H1 (cell line): ENCODE measurements around the gene ZBTB7A. TPM values are rescaled to one million over a fixed set of nuclear protein-coding genes. Genes with fewer than 3 reads are reported as not detected.

Experiments
- CTCF ChIA-PET: fragments of 300-600 bp; sonication (Branson Sonifier 250); formaldehyde crosslinking; loops from one replicate; lab custom pipeline; 2021; ENCODE audit not compliant: partially characterized antibody; lab: Charles Lee
- POLR2A ChIA-PET: fragments of 300-600 bp; sonication (Branson Sonifier 250); formaldehyde crosslinking; loops from one replicate; lab custom pipeline; 2021; ENCODE audit warnings: inconsistent platforms; ENCODE audit not compliant: partially characterized antibody; lab: Charles Lee
- DNase-seq, 2 experiments: peaks; one replicate each; pipeline versions ENCODE4 v3.0.0 to v3.0.0-alpha.2; 2010 to 2022; ENCODE audit warnings: low spot score in 2 of 2, low read depth in 1 of 2, mixed read lengths in 1 of 2
- FAIRE-seq: peaks from 2 replicates; lab custom pipeline; 2011; peaks lifted over from hg19 to GRCh38; lab: Jason Lieb, UNC
- H2AFZ ChIP-seq: 2 replicates; pipeline ENCODE4 v1.8.1; 2012; ENCODE audit warnings: low read length, inconsistent platforms
- H2AK5ac ChIP-seq: 2 replicates; pipeline ENCODE4 v1.6.1; 2013; ENCODE audit warnings: low read depth, low read length
- H2BK120ac ChIP-seq: replicated peaks from 2 replicates; pipeline ENCODE3; 2013; ENCODE audit warnings: low read depth, low read length, inconsistent platforms
- H2BK12ac ChIP-seq: 2 replicates; pipeline ENCODE4 v1.6.1; 2013; ENCODE audit warnings: low read depth, low read length
- H2BK15ac ChIP-seq: 2 replicates; pipeline ENCODE4 v1.6.1; 2013; ENCODE audit warnings: low read length
- H2BK20ac ChIP-seq: 2 replicates; pipeline ENCODE4 v1.6.1; 2013; ENCODE audit warnings: low read length
- H2BK5ac ChIP-seq: 2 replicates; pipeline ENCODE4 v1.6.1; 2013; ENCODE audit warnings: low read depth, low read length
- H3K14ac ChIP-seq: 2 replicates; pipeline ENCODE4 v1.6.1; 2013; ENCODE audit warnings: inconsistent platforms; ENCODE audit not compliant: insufficient read length
- H3K18ac ChIP-seq: 2 replicates; pipeline ENCODE4 v1.6.1; 2013; ENCODE audit warnings: low read length; ENCODE audit errors: extremely low read depth
- H3K23ac ChIP-seq: 2 replicates; pipeline ENCODE4 v1.6.1; 2013; ENCODE audit warnings: inconsistent platforms; ENCODE audit not compliant: insufficient read length
- H3K23me2 ChIP-seq: 2 replicates; pipeline ENCODE4 v1.6.1; 2013; ENCODE audit warnings: low read depth, low read length
- H3K27ac ChIP-seq: 2 replicates; pipeline ENCODE4 v1.6.1; 2011; ENCODE audit warnings: low read depth, low read length, inconsistent platforms
- H3K27me3 ChIP-seq, 4 experiments: replicated peaks in 1 of 4; 1 replicate in 1 of 4; 2 replicates in 3 of 4; pipeline versions ENCODE4 v1.6.1 to v1.8.1; 2011 to 2013; ENCODE audit warnings: low read length in 3 of 4, mild to moderate bottlenecking in 3 of 4, inconsistent platforms in 2 of 4, mixed read lengths in 2 of 4, moderate library complexity in 1 of 4; ENCODE audit not compliant: control insufficient read depth in 3 of 4, insufficient read depth in 3 of 4; ENCODE audit errors: extremely low read depth in 1 of 4
- H3K36me3 ChIP-seq, 4 experiments: 2 replicates each; pipeline versions ENCODE4 v1.6.1 to v1.8.1; 2011 to 2013; ENCODE audit warnings: mild to moderate bottlenecking in 4 of 4, low read length in 3 of 4, moderate library complexity in 2 of 4, control low read depth in 1 of 4, inconsistent platforms in 1 of 4; ENCODE audit not compliant: insufficient read depth in 4 of 4, control insufficient read depth in 2 of 4
- H3K4ac ChIP-seq: replicated peaks from 2 replicates; pipeline ENCODE3; 2013; ENCODE audit warnings: low read length, low read depth, mixed read lengths, inconsistent platforms; ENCODE audit not compliant: insufficient read length
- H3K4me1 ChIP-seq, 4 experiments: replicated peaks in 1 of 4; 1 replicate in 1 of 4; 2 replicates in 3 of 4; pipeline versions ENCODE4 v1.6.1 to v1.8.1; 2011 to 2013; ENCODE audit warnings: low read length in 3 of 4, inconsistent platforms in 2 of 4, mixed read lengths in 1 of 4; ENCODE audit not compliant: insufficient read depth in 4 of 4, control insufficient read depth in 3 of 4
- H3K4me2 ChIP-seq, 2 experiments: 2 replicates each; pipeline versions ENCODE4 v1.6.1 to v1.8.1; 2011 to 2013; ENCODE audit warnings: low read depth in 2 of 2, low read length in 2 of 2, control low read depth in 1 of 2, inconsistent platforms in 1 of 2, mild to moderate bottlenecking in 1 of 2; ENCODE audit not compliant: insufficient read depth in 1 of 2
- H3K4me3 ChIP-seq, 4 experiments: fragments of 200-600, 300-600 bp in 1 of 4; sonication (generic), shearing (Covaris generic), sonication (Bioruptor Twin) in 1 of 4; 2 replicates each; pipeline versions ENCODE4 v1.5.1 to v1.8.1; 2011 to 2016; ENCODE audit warnings: low read length in 4 of 4, low read depth in 3 of 4, control low read depth in 2 of 4, inconsistent platforms in 2 of 4, mild to moderate bottlenecking in 2 of 4, mixed read lengths in 1 of 4, moderate library complexity in 1 of 4; ENCODE audit not compliant: insufficient read depth in 2 of 4; ENCODE audit errors: extremely low read depth in 1 of 4
- H3K56ac ChIP-seq: replicated peaks from 2 replicates; pipeline ENCODE3; 2013; ENCODE audit warnings: low read depth, mild to moderate bottlenecking, mixed read lengths, low read length, inconsistent platforms; ENCODE audit not compliant: insufficient read length
- H3K79me1 ChIP-seq: 2 replicates; pipeline ENCODE4 v1.6.1; 2013; ENCODE audit warnings: low read depth, low read length, control low read depth
- H3K79me2 ChIP-seq, 2 experiments: 2 replicates each; pipeline versions ENCODE4 v1.6.1 to v1.8.1; 2012 to 2013; ENCODE audit warnings: low read length in 2 of 2, mild to moderate bottlenecking in 2 of 2, inconsistent platforms in 1 of 2; ENCODE audit not compliant: insufficient read depth in 2 of 2, control insufficient read depth in 1 of 2
- H3K9ac ChIP-seq, 4 experiments: replicated peaks in 1 of 4; 1 replicate in 1 of 4; 2 replicates in 3 of 4; pipeline versions ENCODE4 v1.6.1 to v1.8.1; 2011 to 2013; ENCODE audit warnings: low read depth in 3 of 4, low read length in 3 of 4, control low read depth in 2 of 4, mild to moderate bottlenecking in 2 of 4, moderate library complexity in 2 of 4, inconsistent platforms in 1 of 4; ENCODE audit errors: extremely low read depth in 1 of 4
- H3K9me3 ChIP-seq, 2 experiments: 2 replicates each; pipeline versions ENCODE4 v1.6.1 to v1.8.1; 2012 to 2013; ENCODE audit warnings: mild to moderate bottlenecking in 2 of 2, moderate library complexity in 2 of 2, control low read depth in 1 of 2, inconsistent platforms in 1 of 2, low read depth in 1 of 2, low read length in 1 of 2, mixed read lengths in 1 of 2; ENCODE audit not compliant: insufficient read depth in 2 of 2
- H4K20me1 ChIP-seq, 2 experiments: replicated peaks in 1 of 2; 2 replicates each; pipeline versions ENCODE3 to v1.8.1; 2011 to 2013; ENCODE audit warnings: inconsistent platforms in 2 of 2, low read length in 2 of 2, mild to moderate bottlenecking in 1 of 2; ENCODE audit not compliant: insufficient read depth in 2 of 2, control insufficient read depth in 1 of 2
- H4K5ac ChIP-seq: 2 replicates; pipeline ENCODE4 v1.6.1; 2013; ENCODE audit warnings: low read length, low read depth, mixed read lengths, inconsistent platforms; ENCODE audit not compliant: insufficient read length
- H4K8ac ChIP-seq: 2 replicates; pipeline ENCODE4 v1.8.0; 2013; ENCODE audit warnings: mild to moderate bottlenecking, moderate library complexity, low read length, inconsistent platforms; ENCODE audit not compliant: insufficient read depth; ENCODE audit errors: extremely low read depth
- H4K91ac ChIP-seq: replicated peaks from 2 replicates; pipeline ENCODE3; 2013; ENCODE audit warnings: low read length, mixed read lengths, inconsistent platforms; ENCODE audit not compliant: insufficient read length
- CBX8 ChIP-seq: fragments of 300-800, 300-1000 bp; sonication (generic); IDR thresholded peaks from 2 replicates; pipeline ENCODE4 v1.7.1; 2016; ENCODE audit warnings: low read depth, low read length, borderline replicate concordance
- CHD2 ChIP-seq: IDR thresholded peaks from 2 replicates; pipeline ENCODE4 v1.6.1; 2012; ENCODE audit warnings: low read length, improper control_type of control experiment
- FOSL1 ChIP-seq: IDR thresholded peaks from 2 replicates; pipeline ENCODE4 v1.6.1; 2011; ENCODE audit warnings: mild to moderate bottlenecking, low read depth, low read length, moderate library complexity; ENCODE audit not compliant: insufficient read depth
- KDM5A ChIP-seq: fragments of 200-600 bp; IDR thresholded peaks from 2 replicates; pipeline ENCODE4 v1.7.1; 2012; ENCODE audit warnings: mild to moderate bottlenecking, low read length, inconsistent platforms, mixed read lengths
- MAX ChIP-seq: IDR thresholded peaks from 2 replicates; pipeline ENCODE4 v1.6.1; 2012; ENCODE audit warnings: inconsistent platforms
- POLR2A ChIP-seq, 2 experiments: IDR thresholded peaks; 1 replicate in 1 of 2; 2 replicates in 1 of 2; pipeline ENCODE4 v1.6.1; 2011; ENCODE audit warnings: low read depth in 2 of 2, low read length in 2 of 2, mild to moderate bottlenecking in 2 of 2; ENCODE audit errors: control extremely low read depth in 1 of 2
- POLR2AphosphoS5 ChIP-seq: IDR thresholded peaks from 2 replicates; pipeline ENCODE4 v1.6.1; 2011; ENCODE audit warnings: low read depth, low read length
- RBBP5 ChIP-seq: IDR thresholded peaks from 2 replicates; pipeline ENCODE4 v1.7.1; 2012; ENCODE audit warnings: low read depth, mild to moderate bottlenecking, inconsistent platforms, low read length, moderate library complexity, borderline replicate concordance
- RNF2 ChIP-seq: fragments of 200-900, 300-1000 bp; sonication (generic); IDR thresholded peaks from 2 replicates; pipeline ENCODE4 v1.7.1; 2016; ENCODE audit warnings: borderline replicate concordance, low read depth, mild to moderate bottlenecking, antibody characterized with exemption, low read length; ENCODE audit not compliant: poor library complexity, severe bottlenecking; ENCODE audit errors: missing control alignments
- SAP30 ChIP-seq: fragments of 300-600 bp; sonication (generic); IDR thresholded peaks from 2 replicates; pipeline ENCODE4 v1.7.1; 2012; ENCODE audit warnings: low read length, moderate library complexity, mild to moderate bottlenecking, inconsistent platforms; ENCODE audit not compliant: insufficient read depth, insufficient replicate concordance
- SP2 ChIP-seq: IDR thresholded peaks from 2 replicates; pipeline ENCODE4 v1.6.1; 2012; ENCODE audit warnings: mild to moderate bottlenecking, low read length, inconsistent platforms
- SUZ12 ChIP-seq: fragments of 200-600 bp; sonication (generic); IDR thresholded peaks from 2 replicates; pipeline ENCODE4 v1.6.1; 2012; ENCODE audit warnings: mild to moderate bottlenecking, inconsistent platforms, low read length, moderate library complexity, mixed read lengths
- TAF7 ChIP-seq: optimal IDR thresholded peaks from 2 replicates; pipeline ENCODE3; 2011; ENCODE audit warnings: low read depth, mild to moderate bottlenecking, inconsistent platforms, low read length, moderate library complexity, borderline replicate concordance
- TBP ChIP-seq: IDR thresholded peaks from 2 replicates; pipeline ENCODE4 v1.6.1; 2011; ENCODE audit warnings: low read depth, low read length, improper control_type of control experiment
- WGBS, 2 experiments: shearing (Covaris generic) in 1 of 2; methylation state at CpG; one replicate each; pipeline versions ENCODE4 v1.1.6 to v1.1.7; 2013 to 2015; ENCODE audit warnings: low lambda C conversion rate in 2 of 2, mixed read lengths in 2 of 2, inconsistent platforms in 1 of 2, low coverage in 1 of 2, missing lambda C conversion rate in 1 of 2; ENCODE audit not compliant: insufficient replicate concordance in 2 of 2, insufficient coverage in 1 of 2, insufficient read length in 1 of 2; ENCODE audit errors: extremely low coverage in 1 of 2, missing lambda C conversion rate in 1 of 2; 5-methylcytosine and 5-hydroxymethylcytosine counted together
- polyA plus RNA-seq, 7 experiments: library from polyadenylated mRNA; depleted of rRNA in 3 of 7; stranded (reverse) in 5 of 7; unstranded in 2 of 7; fragments of >200 nt in 5 of 7; fragments of 200-250 nt in 2 of 7; gene quantifications; 1 replicate in 5 of 7; 2 replicates in 1 of 7; 4 replicates in 1 of 7; pipeline versions ENCODE4 v1.2.1 to v1.2.3, GENCODE V29; 2011 to 2013; ENCODE audit warnings: missing spikeins in 2 of 7, mixed read lengths in 2 of 7
- total RNA-seq: library from RNA; stranded (reverse); fragmentation: NEBNext Ultra II Directional; extraction: Animal tissue kit (Norgen Biotek cat#: 25700); gene quantifications from 2 replicates; pipeline ENCODE4 v1.2.1, GENCODE V29; 2021

Gene ZBTB7A
- total and polyA plus RNA-seq, 2 of the 8 experiments (the other 6 are each of a cell fraction or from before 2014, with no cell fraction given): 5.6 to 17.8 TPM

GRCh38 chr19:4082172-4082571, 15.5 kb upstream of the ZBTB7A start:
- CTCF ChIA-PET: interaction anchor here (0.7 to 1.1 kb wide), 2 partner anchors 35 to 40 kb away, joined by 3 read pairs; no protein-coding TSS in a partner anchor
- no peak for FAIRE-seq
- TF ChIP-seq RBBP5: no peak
- TF ChIP-seq MAX: no peak
- no peak for TF ChIP-seq RNF2
- no peak for TF ChIP-seq SAP30
- no peak for TF ChIP-seq SUZ12
- TF ChIP-seq FOSL1: no peak
- TF ChIP-seq SP2: no peak
- no peak for TF ChIP-seq TBP
- no peak for TF ChIP-seq CBX8
- TF ChIP-seq POLR2AphosphoS5: no peak
- TF ChIP-seq CHD2: no peak
- TF ChIP-seq KDM5A: no peak
- TF ChIP-seq TAF7: no peak
- TF ChIP-seq POLR2A (IDR thresholded peaks at IDR 0.05; ENCODE audit: control extremely low read depth in 1 of 2, low read depth in 2 of 2, low read length in 2 of 2): no peak

More at GRCh38 chr19:4082172-4082571, 15.5 kb upstream of the ZBTB7A start:
- H2AFZ ChIP-seq: no peak overlapping the region
- POLR2A ChIA-PET: interaction anchor here (0.6 to 2.3 kb wide), 8 partner anchors 9 to 97 kb away, joined by 3 to 14 read pairs (median 4); partner anchors contain the start of genes EEF2 and PIAS4
- no peaks in the 10 kb centered on the region for H3K27me3 ChIP-seq
- no peak overlapping the region for H3K18ac ChIP-seq
- H2BK15ac ChIP-seq: no peak overlapping the region; the same call in 1 of the 2 replicates
- peak overlapping the region; percentile 50; the same call in 1 of the 2 replicates for H2BK12ac ChIP-seq
- no peaks in the 10 kb centered on the region for H3K79me2 ChIP-seq
- no peak overlapping the region for H3K56ac ChIP-seq
- no peaks in the 10 kb centered on the region for H4K20me1 ChIP-seq
- no peaks in the 10 kb centered on the region for H3K36me3 ChIP-seq
- peak overlapping the region; percentile 72 for H4K91ac ChIP-seq
- no peak overlapping the region for H4K5ac ChIP-seq
- H2BK5ac ChIP-seq: no peak overlapping the region; the same call in 1 of the 2 replicates
- no peak overlapping the region for H3K23ac ChIP-seq
- peaks cover 4% of the 10 kb centered on the region; the same call in 1 of the 2 replicates for H3K23me2 ChIP-seq
- no peaks in the 10 kb centered on the region for H3K9me3 ChIP-seq
- 0 out of 2 replicates have a peak overlapping the region, but pooled peaks have one; percentile 11 for H4K8ac ChIP-seq
- H2BK120ac ChIP-seq: no peak overlapping the region
- H3K4ac ChIP-seq: peak overlapping the region; percentile 14
- no peaks in the 10 kb centered on the region for H3K79me1 ChIP-seq
- H3K27ac ChIP-seq: no peak overlapping the region
- H3K14ac ChIP-seq: no peak overlapping the region
- no peak overlapping the region for H2AK5ac ChIP-seq
- WGBS, 2 experiments: 85% methylated on average over 6 of the region's 9 CpGs; no CpG with 5 or more reads in 1 of the 2 experiments
- H3K4me1 ChIP-seq: peaks cover 0 to 15% (median 6%) of the 10 kb centered on the region in 4 experiments; a peak in 5 of 7 replicates
- no peak overlapping the region for H2BK20ac ChIP-seq
- no peak for DNase-seq
- no peak overlapping the region for H3K4me2 ChIP-seq
- H3K9ac ChIP-seq: no peak overlapping the region; a peak in 1 of 7 replicates
- no peak overlapping the region for H3K4me3 ChIP-seq
